DMS53 (cell line): Measurements from ENCODE around the gene PIK3C2G.

Source experiments
- DNase-seq: peaks from one replicate; lab custom pipeline; 2025; lab: John Stamatoyannopoulos, UW

PIK3C2G gene

GRCh38 chr12:18340786-18341185 is 79.5 kb downstream of the PIK3C2G start:
- no peak for DNase-seq

GRCh38 chr12:18343708-18344107 is 82.4 kb downstream of the PIK3C2G start:
- no peak for DNase-seq

GRCh38 chr12:18345021-18345735 is 83.9 kb downstream of the PIK3C2G start:
- DNase-seq = no peak

- no peak for DNase-seq
Measured at GRCh38 chr12:18352312-18352711, 91.0 kb downstream of the PIK3C2G start.

GRCh38 chr12:18355429-18355828 is 94.1 kb downstream of the PIK3C2G start:
- DNase-seq = no peak

GRCh38 chr12:18358077-18358476 is 96.8 kb downstream of the PIK3C2G start:
- no peak for DNase-seq

GRCh38 chr12:18358930-18359329 is 97.6 kb downstream of the PIK3C2G start:
- DNase-seq = peak; percentile 19

- peak; percentile 15 for DNase-seq
Measured at GRCh38 chr12:18361433-18361832, 100.1 kb downstream of the PIK3C2G start.

- no peak for DNase-seq
Measured at GRCh38 chr12:18363321-18363720, 102.0 kb downstream of the PIK3C2G start.

GRCh38 chr12:18368594-18368993 is 107.3 kb downstream of the PIK3C2G start:
- no peak for DNase-seq

- DNase-seq = no peak
Measured at GRCh38 chr12:18373181-18373580, 111.9 kb downstream of the PIK3C2G start.

- no peak for DNase-seq
Measured at GRCh38 chr12:18375131-18375530, 113.8 kb downstream of the PIK3C2G start.

- DNase-seq = no peak
Measured at GRCh38 chr12:18375583-18375982, 114.3 kb downstream of the PIK3C2G start.

GRCh38 chr12:18382236-18382885 is 121.0 kb downstream of the PIK3C2G start:
- DNase-seq = no peak

- DNase-seq = no peak
Measured at GRCh38 chr12:18383203-18383602, 121.9 kb downstream of the PIK3C2G start.

- no peak for DNase-seq
Measured at GRCh38 chr12:18387706-18388105, 126.4 kb downstream of the PIK3C2G start.

- DNase-seq = no peak
Measured at GRCh38 chr12:18389820-18390219, 128.5 kb downstream of the PIK3C2G start.

GRCh38 chr12:18391151-18391550 is 129.8 kb downstream of the PIK3C2G start:
- no peak for DNase-seq

GRCh38 chr12:18394742-18395141 is 133.4 kb downstream of the PIK3C2G start:
- DNase-seq = no peak

GRCh38 chr12:18400186-18400585 is 138.9 kb downstream of the PIK3C2G start:
- DNase-seq = no peak

GRCh38 chr12:18402872-18403611 is 141.7 kb downstream of the PIK3C2G start:
- no peak for DNase-seq

GRCh38 chr12:18411453-18411852 is 150.1 kb downstream of the PIK3C2G start:
- no peak for DNase-seq

- no peak for DNase-seq
Measured at GRCh38 chr12:18414671-18415070, 153.4 kb downstream of the PIK3C2G start.
